Measurements from ENCODE around the gene MFSD1.
"Not testable (repeated sequence)": the region's sequence is repeated elsewhere in the genome, so short reads cannot be mapped to it uniquely, and the experiment has no call there.

Gene MFSD1

GRCh38 chr3:158777161-158777873 lies 24.5 kb upstream of the MFSD1 start:
- DNase-seq: no peak

- no peak for DNase-seq
Observed at GRCh38 chr3:158780766-158781165, 21.1 kb upstream of the MFSD1 start.

DNA sequence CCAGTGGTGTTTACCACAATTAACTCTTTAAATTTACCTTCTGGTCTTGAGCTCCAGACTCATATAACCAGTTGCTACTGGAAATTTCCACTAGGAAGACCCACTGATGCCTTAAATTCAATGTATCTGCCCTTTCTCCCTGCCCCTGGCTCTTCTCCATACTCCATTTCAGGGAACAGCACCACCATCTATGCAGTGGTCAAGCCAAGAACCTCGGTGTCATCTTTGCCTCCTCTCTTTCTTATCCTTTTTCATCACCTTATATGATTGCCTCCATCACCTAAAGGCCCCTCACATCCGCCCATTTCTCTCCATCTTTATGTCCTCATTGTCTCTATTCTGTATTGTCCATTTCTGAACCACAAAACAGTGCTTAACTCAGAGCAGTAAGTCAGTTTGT lies 20.7 kb upstream of the MFSD1 start:
- DNase-seq: no peak

GRCh38 chr3:158781849-158782248 lies 20.0 kb upstream of the MFSD1 start:
- DNase-seq: no peak

DNA sequence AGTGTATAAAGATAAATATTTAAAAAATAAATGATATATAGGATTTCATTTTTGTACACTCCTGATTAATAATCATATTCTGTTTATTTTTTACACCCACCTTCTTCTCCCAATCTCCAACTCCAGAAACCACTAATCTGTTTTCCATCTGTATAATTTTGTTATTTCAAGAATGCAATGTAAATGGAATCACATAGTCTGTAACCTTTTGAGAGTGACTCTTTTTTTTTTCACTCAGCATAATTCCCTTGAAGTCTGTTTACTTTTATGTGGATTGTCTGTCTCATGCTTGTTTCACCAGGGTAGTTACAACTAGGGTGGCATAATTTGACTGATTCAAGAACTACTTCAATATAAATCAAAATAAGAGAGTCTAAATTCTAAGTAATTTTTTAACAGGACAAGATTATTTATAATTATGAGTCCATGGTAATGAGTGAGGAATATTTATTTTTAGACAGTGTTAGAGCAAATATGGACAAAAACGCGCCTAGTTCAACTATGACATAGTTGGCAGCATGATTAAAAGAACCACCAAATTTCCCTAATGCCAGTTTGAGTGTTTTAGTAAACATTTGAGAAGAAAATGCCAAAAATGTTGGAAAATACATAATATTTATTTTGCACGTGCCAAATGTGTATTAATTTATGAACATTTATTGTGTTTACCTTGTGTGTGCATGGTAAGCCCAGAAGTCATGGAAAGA lies 19.4 kb upstream of the MFSD1 start:
- DNase-seq: no peak

- no peak for DNase-seq
Observed at GRCh38 chr3:158783051-158783450, 18.8 kb upstream of the MFSD1 start.

- DNase-seq: no peak
Observed at GRCh38 chr3:158785972-158786371, 15.9 kb upstream of the MFSD1 start.

GRCh38 chr3:158788446-158788845 lies 13.4 kb upstream of the MFSD1 start:
- DNase-seq: no peak

- no peak for DNase-seq
Observed at GRCh38 chr3:158789592-158789991, 12.3 kb upstream of the MFSD1 start.

DNA sequence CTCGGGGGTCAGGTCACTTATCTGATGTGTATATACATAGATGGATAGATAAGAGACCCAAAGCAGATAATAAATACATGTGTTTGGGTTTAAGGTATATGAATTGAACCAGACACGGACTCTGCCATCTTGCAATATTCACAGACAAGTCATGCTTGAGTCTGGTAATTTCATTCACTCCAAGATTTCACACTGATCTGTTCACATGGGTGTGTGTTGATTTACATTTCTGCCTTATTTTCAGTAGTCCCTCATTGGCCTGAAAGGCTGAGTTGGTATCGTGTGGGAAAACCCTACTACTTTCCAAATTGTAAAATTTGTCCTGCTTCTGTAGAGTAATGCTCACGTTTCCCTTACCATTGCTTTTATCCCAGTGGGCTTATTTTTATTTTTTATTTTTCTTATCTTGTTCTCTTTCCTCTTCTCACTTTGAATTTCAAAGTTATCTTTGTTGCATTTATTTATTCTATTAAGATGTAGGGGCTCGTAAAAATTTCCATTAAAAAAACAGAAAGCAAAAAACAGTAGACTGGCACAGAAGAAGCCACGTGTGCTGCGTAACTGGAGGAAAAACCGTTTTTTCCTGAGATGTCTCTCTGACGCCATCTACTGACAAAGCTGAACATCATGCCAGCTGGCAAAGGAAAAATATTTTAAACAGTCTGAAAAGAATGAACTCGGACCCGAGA lies 10.8 kb upstream of the MFSD1 start:
- DNase-seq: peak; percentile 76

DNA sequence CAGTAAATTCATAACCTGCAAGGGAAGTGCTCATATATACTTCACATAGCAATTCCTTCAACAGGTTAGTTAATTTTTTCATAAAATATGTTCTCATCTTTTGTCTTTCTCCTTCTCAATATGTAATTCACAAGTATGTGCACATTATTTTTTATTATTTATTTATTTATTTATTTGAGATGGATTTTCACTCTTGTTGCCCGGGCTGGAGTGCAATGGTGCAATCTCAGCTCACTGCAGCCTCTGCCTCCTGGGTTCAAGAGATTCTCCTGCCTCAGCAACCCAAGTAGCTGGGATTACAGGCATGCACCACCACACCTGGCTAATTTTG lies 10.3 kb upstream of the MFSD1 start:
- DNase-seq: not testable (repeated sequence)

DNA sequence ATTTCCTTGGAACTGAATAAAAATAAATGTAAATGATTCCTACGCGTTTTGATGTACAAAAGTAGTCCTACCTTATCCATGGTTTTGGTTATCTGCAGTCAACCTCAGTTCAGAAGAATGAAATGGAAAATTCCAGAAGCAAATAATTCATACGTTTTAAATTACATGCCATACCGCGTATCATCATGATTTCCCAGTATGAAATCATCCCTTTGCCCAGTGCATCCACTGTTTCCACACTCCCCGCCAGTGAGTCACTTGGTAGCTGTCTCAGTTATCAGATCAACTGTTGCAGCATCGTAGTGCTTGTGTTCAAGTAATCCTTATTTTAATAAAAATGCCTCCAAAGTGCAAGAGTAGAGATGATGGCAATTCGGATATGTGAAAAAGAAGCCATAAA lies 9.1 kb upstream of the MFSD1 start:
- DNase-seq: no peak

DNA sequence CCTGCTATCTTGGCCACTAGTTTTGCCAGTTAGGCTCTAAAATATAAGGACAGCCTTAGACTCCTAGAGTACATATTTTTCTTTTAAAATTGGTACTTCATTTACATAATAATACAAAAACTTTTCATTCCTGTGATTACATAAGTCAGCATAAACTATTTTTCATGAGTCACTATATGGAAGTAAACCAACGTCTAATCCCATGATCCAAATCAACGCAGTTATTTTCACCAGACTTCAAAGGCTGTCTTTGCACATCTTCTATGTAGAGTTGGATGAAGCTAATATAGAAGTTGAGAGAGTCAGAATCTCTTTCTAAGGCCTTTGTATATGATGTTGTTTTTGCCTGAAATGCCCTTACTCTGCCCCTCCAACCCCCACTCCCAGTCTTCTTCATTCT lies 7.6 kb upstream of the MFSD1 start:
- no peak for DNase-seq

- peak; percentile 53 for DNase-seq
Observed at GRCh38 chr3:158794936-158795518, 6.8 kb upstream of the MFSD1 start.

DNA sequence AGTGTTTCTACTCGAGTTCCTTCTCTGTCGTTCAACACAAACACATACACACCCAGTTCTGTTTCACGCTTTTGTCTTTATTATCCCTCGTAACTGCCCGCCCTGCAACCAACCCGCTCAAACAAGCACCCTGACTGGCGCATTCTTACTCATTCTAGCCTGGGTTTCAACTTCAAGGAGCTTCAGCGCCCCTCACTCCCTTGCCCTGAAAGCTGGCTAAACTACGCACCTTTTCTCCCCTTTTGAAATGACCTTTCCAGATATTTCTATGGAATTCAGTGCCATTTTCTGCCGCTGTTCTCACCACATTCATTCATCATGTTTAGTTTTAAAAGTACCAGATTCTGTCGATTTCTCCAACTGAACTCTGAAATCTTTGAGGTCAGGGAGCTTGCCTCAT lies 653 bp upstream of the MFSD1 start:
- no peak for DNase-seq

DNA sequence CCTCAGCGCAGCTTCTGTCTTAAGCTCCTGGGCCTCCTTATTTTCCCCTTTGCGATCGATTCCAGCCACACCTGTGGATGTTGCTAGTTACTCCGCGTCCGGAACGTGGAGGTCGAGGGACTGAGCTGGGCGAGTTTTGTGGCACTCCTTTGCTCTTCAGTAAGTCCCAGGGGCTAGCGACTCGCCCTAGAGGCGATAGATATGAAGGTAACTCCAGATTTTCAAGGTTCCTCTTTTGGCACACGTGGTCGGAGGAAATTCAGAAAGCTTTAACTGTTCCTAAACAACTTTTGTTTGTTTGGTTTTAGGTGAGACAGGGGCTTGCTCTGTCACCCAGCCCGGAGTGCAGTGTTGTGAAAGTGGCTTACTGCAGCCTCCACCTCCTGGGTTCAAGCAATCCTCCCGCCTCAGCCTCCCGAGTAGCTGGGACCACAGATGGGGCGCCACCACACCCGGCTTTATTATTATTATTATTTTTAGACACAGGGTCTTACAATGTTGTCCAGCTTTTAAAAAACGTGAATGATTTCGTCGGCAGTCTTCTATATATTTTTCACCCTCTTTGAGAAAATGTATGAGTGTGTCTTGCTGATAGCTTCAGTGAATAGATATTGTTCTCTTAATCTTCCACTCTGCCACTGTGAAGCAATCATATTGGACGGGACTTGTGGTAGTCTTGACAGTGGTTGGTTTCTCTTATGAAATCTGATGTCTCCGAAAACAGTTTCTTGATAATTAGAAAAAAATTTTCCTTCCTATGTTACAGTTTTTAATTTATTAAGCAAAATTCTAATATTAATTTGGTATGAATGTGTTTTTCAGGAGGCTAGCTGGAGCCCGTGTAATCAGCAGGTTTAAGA lies 785 bp downstream of the MFSD1 start:
- no peak for DNase-seq

GRCh38 chr3:158804441-158804840 lies 2.6 kb downstream of the MFSD1 start:
- no peak for DNase-seq

DNA sequence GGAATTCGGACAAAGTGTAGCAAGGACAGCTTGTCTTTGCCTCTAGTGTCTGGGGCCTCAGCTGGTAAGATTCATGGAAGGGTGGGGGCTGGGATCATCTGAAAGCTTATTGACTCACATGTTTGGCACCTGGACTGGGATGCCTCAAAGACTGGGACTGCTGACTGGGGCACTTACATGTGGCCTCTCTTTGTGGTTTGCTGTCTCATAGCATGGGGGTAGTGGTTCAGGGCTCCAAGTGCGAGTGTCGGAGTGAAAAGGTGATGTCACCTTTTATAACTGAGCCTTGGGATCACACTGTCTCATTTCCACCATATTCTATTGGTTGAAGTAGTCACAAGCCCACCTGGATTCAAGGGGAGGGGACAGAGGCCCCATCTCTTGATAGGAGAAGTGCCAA lies 6.8 kb downstream of the MFSD1 start:
- DNase-seq: no peak

GRCh38 chr3:158809642-158810041 lies 7.8 kb downstream of the MFSD1 start:
- DNase-seq: no peak

GRCh38 chr3:158810823-158811724 lies 9.2 kb downstream of the MFSD1 start:
- no peak for DNase-seq

- no peak for DNase-seq
Observed at GRCh38 chr3:158819282-158819681, 17.4 kb downstream of the MFSD1 start.

GRCh38 chr3:158820521-158820920 lies 18.7 kb downstream of the MFSD1 start:
- no peak for DNase-seq

All from COR-L47 (cell line).